NCI-H187 (cell line): ENCODE measurements around the gene SBNO2.

ENCODE experiments used
- DNase-seq, 2 experiments: peaks; one replicate each; lab custom pipeline; 2025; lab: John Stamatoyannopoulos, UW

SBNO2 gene

GRCh38 chr19:1087813-1088415 is 86.2 kb downstream of the SBNO2 start:
- DNase-seq, result no peak

DNA sequence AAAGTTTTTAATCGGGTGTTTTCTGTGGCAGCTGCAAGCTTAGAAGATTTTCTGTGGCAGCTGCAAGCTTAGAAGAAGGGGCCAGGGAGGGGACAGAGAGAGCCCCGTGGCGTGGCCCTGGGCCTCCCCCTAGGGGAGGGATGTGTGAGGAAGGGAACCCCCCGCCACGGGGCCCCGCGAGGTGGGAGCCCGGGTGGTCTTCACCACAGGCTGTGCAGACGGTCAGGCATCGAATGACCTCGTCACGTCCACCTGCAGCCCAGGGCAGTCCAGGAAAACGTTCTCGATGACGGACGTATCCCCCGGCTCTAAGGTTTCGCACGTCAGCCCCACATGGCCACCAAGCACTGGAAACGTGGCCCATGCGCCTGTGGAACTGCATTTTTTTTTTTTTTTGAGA is 87.5 kb downstream of the SBNO2 start:
- DNase-seq, result no peak

GRCh38 chr19:1085676-1086442 is 88.2 kb downstream of the SBNO2 start:
- DNase-seq, result no peak

- DNase-seq, result no peak
Measured at GRCh38 chr19:1085053-1085658, 88.9 kb downstream of the SBNO2 start.

DNA sequence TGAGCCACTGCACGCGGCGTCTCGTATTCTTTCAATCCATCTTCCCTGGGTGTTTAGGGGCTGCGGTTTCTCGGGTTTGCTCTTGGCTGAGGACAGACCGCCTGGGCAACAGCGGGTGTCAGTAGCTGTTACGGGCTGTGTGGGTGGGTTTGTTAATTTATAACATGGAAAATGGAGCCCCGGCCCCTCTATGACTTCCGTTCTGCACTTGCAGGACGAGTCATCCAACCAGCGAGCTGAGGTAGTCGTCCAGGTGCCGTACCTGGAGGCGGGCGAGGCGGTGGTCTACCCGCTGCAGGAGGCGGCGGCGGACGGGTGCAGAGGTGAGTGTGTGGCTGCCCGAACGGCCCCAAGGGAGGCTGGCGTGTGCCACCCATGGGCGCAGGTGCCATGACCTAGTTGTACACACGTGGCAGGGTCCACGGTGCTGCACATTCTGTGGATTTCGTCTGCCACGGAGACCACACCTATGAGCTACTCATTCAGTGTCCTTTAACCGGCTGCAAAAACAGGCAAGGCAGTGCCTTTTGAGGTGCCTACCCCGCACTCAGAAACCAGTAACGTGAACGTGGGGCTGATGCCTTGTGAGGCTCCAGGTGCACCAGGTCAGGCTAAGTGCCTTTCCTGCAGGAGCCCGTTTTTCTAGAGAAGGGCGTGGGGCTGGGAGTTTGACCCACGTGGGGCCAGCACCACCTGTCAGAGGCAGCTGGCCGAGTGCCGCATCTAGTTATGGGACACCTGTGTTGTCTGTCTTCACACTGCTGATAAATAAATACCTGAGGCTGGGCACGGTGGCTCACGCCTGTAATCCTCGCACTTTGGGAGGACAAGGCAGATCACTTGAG is 89.8 kb downstream of the SBNO2 start:
- no peak for DNase-seq

DNA sequence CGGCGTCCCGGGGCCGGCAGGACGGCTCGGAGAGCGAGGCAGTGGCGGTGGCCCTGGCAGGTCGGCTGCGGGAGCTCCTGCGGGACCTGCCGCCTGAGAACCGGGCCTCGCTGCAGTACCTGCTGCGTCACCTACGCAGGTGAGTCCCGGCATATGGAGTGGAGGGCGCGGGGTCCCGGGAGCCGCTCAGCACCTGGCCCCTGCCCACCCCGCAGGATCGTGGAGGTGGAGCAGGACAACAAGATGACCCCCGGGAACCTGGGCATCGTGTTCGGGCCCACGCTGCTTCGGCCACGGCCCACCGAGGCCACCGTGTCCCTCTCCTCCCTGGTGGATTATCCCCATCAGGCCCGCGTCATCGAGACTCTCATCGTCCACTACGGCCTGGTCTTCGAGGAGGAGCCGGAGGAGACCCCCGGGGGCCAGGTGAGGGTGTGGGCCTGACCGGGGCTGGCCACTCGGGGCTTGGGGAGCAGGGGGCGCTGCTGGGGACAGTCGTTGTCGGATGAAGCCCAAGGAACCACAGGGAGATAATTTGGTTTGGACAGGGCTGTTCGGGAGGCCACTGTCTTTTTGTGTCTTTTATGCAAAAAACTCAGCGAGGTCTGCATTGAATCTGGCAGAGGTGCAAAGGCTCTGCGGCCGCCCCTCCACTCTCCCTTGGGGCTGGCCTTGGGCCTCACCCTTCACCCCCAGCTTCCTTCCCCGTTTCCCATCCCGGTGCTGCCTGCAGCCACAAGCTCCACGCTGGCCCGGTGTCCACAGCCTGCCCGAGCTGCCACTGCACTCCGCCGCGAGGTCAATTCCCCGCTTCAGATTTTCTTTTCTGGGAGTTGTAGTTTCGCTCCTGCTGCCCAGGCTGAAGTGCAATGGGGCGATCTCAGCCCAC is 90.9 kb downstream of the SBNO2 start:
- DNase-seq, result peak in 1 of 2 experiments; percentile 63

DNA sequence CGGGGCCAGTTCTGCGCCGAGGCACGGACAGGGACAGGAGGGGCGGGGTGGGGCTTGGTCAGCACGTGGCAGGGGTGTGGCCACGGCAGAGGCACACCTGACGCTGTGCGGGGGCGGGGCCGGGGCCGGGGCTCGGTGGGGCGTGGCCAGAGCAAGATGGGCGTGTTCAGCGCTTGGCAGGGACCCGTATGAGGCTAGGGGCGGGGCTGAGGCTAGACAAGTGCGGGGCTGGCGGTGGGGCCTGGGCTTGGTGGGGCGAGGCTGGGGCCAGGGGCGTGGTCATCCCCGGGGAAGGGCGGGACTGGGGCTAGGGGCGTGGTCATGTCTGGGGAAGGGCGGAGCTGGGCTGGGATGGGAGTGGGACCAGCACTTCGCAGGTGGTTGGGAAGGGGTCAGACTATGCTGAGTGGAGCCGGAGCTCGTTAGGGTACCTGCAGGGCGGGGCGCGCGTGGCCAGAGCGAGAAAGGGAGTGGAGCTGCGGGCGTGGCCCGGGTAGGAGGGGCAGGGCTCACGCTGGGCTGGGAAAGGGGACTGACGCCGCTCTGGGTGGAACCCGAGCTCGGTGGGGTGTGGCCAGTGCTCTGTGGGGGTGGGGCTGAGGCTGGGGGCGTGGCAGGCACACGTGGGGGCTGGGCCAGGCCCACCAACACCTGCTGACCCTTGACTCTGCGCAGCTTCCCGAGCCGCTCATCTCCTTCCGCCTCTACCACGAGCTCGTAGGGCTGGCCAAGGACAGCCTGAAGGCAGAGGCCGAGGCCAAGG is 91.7 kb downstream of the SBNO2 start:
- peak; percentile 98 to 99 for DNase-seq

DNA sequence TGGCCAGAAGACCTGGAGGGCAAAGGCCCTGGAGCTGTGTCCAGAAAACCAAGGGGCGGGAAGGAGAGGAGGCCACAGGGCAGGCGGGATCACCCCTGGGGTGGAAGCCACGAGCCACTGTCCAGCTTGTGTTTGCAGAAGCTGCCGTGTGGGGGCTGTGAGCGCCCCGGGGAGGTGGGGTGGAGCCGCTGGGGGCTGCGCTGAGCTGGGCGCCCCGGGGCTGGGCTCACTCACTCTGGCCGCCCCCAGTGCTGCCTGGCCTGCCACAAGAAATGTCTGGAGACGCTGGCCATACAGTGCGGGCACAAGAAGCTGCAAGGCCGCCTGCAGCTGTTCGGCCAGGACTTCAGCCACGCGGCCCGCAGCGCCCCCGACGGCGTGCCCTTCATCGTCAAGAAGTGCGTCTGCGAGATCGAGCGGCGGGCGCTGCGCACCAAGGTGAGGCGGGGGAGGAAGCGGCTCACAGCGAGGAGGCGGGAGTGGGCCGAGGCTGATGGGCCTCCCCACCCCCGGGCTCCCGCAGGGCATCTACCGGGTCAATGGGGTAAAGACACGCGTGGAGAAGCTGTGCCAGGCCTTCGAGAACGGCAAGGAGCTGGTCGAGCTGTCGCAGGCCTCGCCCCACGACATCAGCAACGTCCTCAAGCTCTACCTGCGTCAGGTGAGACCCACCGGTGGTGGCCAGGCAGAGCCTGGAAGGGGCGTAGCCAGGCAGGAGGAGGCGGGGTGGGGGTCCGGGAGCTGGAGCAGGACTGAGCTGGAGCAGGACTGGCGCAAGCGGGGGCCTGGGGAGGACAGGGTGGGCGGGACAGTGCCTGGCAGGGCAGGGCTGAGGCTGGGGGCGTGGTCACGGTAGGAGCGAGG is 92.5 kb downstream of the SBNO2 start:
- peak in 1 of 2 experiments; percentile 91 for DNase-seq

DNA sequence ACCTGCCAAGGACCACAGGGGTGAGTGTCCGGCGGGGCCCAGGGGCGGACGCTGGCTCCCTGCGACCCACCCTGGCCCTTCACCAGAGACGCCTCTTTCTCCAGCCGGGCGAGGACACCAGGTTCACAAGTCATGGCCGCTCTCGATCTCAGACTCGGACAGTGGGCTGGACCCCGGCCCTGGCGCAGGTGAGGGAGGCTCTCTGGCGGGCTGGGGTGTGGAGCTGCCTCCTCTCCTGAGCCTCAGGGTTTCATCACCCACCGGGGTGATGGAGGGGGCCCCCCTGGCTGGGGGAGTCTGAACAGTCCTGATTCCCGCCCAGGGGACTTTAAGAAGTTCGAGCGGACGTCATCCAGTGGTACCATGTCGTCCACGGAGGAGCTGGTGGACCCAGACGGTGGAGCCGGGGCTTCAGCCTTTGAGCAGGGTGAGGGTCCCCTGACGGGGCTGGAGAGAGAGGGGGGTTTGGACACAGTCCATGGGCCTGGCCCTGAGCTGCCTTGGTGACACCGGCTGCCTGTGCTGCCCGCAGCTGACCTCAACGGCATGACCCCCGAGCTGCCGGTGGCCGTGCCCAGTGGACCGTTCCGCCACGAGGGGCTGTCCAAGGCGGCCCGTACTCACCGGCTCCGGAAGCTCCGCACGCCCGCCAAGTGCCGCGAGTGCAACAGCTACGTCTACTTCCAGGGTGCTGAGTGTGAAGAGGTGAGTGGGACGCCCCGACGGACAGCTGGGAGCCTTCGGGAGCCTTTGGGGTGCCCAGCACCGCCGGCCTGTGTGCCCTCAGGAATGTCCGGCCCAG is 93.5 kb downstream of the SBNO2 start:
- no peak for DNase-seq

DNA sequence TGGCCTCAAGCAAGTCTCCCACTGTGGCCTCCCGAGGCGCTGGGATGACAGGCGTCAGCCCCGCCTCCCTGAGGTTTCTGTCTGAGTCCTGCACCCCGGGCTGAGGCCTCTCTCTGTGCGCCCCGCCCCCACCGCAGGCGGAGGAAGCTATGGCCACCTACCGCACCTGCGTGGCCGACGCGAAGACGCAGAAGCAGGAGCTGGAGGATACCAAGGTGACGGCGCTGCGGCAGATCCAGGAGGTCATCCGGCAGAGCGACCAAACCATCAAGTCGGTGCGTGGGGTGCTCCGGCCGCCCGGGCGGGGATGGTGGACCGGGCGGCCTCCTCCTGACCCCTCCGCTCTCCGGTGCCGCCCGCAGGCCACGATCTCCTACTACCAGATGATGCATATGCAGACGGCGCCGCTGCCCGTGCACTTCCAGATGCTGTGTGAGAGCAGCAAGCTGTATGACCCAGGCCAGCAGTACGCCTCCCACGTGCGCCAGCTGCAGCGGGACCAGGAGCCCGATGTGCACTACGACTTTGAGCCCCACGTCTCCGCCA is 94.4 kb downstream of the SBNO2 start:
- DNase-seq, result no peak

GRCh38 chr19:1076951-1077350 is 97.1 kb downstream of the SBNO2 start:
- DNase-seq, result no peak

DNA sequence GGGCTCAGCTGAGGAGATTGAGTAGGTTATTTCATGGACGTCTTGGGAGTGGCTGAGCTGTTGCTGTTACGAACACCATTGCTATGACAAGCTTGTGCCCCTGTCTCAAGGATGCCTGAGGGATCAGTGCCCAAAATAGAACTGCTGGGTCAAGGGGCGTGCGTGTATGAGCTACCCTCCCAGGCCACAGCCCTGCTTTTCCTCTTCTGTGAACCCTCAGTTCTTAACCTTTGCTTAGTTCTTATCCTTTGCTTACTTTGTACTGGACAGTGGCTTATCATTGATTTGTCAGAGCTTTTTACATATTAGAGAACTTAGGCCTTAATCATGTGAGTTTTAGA is 98.1 kb downstream of the SBNO2 start:
- DNase-seq, result no peak

- peak; percentile 79 to 91 for DNase-seq
Measured at GRCh38 chr19:1074544-1075283, 99.4 kb downstream of the SBNO2 start.

DNA sequence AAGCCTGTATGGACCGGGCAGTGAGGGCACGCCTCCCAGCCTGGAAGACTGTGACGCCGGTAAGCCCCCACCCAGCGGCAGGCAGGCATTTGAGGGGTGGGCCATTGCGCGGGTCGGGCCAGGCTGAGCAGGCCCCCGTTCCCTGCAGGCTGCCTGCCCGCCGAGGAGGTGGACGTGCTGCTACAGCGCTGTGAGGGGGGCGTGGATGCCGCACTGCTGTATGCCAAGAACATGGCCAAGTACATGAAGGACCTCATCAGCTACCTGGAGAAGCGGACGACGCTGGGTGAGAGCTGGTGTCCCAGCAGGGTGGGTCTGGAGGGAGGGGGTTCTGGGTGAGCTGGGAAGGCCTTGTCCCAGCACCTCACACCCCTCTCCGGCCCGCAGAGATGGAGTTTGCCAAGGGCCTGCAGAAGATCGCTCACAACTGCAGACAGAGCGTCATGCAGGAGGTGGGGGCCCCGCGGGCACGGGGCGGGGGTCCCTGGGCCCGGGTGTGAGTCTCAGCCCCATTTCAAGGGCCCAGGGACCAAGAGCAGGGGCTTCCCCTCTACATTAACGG is 100.0 kb downstream of the SBNO2 start:
- DNase-seq, result no peak

GRCh38 chr19:1073063-1073955 is 100.8 kb downstream of the SBNO2 start:
- DNase-seq, result no peak

DNA sequence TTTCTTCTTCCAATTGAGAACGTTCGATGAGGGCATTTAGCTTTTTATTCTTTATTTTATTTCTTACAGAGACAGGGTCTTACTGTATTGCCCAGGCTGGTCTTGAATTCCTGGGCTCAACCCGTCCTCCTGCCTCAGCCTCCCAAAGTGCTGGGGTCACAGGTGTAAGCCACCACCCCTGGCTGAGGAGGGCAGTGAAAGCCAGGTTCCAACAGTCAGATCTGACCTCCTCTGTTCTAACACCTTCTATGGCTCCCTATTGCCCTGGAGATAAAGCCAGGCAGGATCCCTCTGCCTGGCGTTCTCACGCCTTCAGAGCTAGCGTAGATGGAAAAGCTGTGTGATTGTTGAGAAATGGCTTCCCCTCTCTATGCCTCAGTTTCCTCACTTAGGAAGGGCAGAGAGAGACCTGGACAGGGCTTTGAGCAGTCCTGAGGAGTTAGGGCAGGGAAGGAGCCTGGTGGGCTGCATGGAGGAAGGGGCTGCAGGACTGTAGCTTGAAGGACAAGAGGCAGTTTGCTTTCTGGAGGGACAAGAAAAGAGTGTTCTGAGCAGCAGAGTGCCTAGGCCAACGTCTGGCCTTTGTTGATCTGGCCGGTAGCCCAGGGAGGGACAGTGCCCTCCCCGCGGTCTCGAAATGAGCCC is 101.6 kb downstream of the SBNO2 start:
- no peak for DNase-seq
